ENCODE results near the gene RNF215.

The RNF215 gene

DNA sequence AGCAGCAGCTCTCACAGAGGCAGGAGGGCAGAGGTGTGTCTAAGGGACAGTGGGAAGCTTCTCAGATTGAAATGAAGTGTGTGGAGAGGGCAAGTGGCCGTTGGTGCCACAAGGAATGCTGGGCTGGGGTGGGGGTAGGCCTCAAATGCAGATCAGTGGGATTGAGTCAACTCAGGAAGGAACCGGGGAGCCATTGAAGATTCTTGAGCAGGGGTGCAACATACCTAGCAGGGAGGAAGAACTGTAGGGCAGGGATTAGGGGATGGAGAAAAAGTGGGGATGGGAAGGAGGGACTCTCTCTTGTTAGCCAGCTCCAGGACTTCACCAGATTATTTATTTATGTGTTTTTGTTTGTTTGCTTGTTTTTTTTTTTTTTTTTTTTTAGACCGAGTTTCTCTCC is 6.7 kb upstream of the RNF215 start:
- FAIRE-seq, result no peak

DNA sequence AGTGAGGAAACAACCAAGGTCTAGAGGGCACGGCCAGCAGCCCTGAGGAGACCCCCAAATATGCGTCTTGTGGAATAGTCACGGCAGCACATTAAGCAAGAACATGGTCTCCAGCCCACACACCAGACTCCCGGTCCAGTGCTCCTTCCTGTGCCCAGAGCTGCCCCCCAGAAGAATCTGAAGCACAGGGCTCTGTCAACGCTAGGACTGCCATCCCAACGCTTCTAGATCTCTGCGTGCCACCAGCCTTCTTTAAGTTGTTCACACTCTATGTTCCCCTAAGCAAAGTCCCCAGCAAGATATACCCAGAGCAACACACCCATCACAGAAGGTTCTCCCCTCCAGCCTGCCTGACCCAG is 6.1 kb upstream of the RNF215 start:
- FAIRE-seq, result no peak

DNA sequence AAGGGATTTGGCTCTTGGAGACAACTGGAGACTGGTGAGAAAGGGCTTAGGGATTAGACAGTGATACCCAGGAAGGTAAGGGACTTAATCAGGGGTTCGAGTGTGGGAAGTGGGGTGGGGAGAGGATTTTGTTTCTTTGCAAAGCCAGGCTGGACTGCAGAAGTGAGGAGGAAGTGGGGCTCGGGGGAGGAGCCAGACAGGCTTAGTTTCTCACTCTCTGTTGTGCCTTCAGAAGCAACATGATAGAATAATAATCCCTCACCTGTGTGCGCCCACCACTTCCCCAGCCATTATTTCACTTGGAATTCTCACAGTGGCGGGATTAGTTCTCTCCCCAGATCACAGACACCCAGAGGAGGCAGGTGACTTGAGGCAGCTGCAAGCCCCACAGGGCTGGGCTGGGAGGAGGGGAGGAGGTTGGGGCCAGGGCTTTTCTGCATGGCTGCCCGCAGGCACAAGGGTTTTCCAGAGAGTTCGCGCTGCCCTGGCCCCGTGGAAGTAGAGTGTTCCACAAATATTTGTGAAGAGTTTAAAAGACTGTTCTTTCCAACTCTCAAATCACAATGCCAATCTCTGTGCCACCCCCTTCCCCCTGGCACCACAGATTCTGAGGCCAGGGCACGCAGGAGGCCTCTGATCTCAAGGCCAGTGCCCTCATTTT is 5.6 kb upstream of the RNF215 start:
- FAIRE-seq, result no peak

DNA sequence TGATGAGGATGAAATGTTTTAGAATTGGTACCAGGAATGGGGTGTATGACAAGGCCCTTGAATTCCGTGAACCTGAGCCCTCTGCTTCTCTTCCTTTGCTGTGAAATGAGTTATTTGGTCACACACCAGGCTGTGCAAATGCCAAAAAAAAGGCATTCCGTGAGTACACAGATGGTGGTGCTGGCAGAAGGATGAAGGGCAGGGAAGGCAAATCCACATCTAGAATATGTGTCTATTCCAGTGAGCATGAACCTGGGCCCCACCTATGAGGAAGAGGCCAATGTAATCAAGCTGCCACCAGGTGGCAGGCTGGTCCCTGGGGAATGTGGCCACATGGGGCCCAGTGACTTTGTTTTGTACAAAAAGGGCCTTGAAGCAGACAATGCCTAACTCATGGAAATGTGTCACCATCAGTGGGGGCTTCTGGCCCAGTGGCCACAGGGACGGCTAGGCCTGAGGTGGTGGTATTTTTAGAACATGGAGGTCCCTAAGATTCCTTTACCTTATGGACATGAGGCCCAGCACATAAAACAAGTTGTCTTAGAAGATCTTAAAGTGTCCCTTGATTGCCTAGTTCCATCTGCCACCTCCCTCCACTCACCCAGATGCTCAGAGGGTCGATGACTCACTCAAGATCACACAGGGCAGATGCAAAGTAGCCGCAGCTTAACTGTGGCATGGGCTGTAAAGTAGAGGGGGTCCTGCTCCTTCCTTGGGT is 3.9 kb upstream of the RNF215 start:
- FAIRE-seq, result no peak

DNA sequence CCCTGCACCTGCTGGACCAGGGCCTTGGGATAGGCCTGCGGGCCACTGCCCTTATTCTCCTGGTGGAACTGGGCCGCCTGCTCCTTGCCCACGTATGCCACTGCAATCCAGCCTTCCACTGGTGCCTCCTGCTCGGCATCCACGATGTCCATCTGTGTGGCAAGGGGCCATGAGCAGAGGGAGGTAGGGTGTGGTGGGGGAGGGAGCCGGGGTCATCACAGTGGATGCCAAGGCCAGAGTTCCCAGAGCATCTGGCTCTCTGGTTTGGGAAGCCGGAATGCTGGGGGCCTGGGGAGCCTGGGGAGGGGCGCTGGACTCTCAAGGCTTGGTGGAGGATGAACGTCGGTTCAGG is 627 bp downstream of the RNF215 start:
- FAIRE-seq, result no peak

DNA sequence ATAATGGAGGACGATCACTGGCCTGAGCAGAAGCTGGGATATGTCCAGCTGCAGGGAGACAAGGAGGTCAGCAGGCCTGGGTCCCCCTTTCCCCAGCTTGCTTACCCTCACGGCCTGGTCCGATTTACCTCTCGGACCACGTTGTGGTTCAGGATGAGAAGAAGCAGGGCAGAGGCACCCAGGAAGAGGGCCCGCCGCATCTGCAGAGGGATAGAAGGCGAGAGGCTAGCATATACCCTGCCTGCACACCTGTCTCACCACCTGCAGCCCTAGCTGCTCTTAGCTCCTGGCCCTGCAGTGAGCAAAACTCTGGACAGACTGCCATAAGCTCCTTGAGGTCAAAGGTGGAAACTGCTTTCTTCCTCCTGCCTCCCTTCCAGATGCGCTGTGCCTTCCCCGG is 1.3 kb downstream of the RNF215 start:
- no peak for FAIRE-seq

DNA sequence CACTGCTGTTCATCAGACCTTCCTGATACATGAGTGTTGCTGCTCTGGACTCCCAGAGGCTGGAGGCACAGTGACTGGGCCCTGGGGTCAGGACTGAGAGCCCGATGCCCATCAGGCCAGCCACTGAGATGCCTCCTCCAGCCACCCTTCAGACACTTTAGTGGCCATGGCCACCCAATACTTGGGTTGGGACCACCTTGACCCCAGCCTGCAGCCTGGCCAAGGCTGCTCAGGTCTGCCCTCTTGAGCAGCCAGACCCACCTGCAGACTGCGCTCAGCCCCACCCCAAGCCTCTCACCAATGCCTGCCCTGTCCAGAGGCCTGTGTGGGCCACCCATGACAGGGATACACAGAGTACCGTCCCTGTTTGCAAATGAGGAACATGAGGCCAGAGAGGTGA is 4.2 kb downstream of the RNF215 start:
- no peak for FAIRE-seq

DNA sequence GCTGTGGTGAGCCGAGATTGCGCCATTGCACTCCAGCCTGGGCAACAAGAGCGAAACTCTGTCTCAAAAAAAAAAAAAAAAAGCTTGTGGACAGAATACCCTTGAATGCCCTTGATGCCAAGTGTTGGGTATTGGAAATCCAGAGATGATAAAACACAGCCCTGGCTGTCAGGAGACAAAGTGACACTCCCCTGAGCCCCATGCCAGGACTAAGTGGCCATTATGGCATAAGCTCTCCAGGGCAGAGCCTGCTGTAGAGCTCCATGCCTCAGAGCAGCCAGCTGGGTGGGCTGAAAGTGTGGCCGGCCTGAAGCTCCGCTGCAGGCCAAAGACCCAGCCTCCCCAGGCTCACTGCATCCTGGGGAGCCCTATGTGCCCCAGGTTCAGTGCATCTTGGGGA is 4.9 kb downstream of the RNF215 start:
- FAIRE-seq, result no peak

DNA sequence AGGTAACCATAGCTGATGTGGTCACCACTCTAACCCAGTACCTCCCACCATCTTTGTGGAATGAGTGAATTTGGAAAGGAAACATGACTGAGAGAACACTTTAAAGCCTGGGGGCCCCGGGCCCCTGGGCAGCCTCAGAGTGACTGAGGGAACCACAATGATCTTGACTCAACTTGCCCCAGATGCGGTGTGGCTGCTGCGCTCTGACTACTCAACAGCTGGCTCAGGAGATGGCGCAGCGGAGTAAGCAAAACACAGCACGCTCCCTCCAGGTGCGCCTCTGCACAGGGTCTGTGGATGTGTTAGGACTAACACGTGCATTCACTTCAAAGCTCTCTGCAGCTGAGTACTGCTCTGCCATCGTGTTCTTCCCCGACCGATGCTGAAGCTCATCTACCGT is 5.9 kb downstream of the RNF215 start:
- no peak for FAIRE-seq

DNA sequence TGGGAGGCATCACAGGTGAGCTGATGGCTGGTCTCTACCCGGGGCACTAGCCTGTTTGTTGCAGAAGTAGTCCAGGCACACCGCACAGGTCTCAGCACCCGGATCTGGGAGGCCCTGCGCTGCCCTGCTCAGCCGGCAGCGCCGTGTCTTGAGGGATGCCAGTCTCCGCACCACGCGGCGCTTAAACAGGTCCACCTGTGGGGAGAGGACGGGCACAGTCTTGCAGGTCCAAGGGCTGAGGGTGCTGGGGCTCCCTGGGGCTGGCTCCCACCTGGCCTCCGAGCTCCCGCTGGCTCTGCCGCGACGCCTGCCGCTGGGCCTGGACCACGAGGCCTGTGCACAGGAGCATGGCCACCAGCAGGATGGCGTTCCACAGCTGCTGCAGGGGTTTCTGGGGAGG is 7.2 kb downstream of the RNF215 start:
- FAIRE-seq, result no peak

DNA sequence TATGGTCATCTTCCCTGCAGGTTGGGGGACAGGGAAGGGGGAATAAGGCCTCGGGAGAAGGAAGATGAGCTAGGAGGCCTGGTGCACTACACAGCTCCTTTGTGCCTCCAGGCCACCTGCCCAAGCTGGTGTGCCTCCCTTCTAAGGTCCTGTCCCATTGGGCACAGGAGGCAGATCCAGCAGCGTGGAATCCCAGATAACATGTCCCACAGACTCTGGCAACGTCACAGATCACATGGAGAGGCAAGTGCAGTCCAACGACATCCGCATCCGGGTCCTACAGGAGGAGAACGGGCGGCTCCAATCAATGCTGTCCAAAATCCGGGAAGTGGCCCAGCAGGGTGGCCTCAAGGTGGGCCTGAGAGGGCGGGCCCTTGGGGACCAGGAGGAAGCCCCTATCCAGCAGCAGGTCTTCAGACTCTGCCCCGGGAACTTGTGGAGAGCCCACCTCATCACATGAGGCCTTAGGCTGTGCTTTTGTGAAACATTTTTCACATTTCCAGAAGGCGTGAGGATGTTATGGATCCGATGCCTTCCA is 11.8 kb downstream of the RNF215 start:
- FAIRE-seq, result no peak

DNA sequence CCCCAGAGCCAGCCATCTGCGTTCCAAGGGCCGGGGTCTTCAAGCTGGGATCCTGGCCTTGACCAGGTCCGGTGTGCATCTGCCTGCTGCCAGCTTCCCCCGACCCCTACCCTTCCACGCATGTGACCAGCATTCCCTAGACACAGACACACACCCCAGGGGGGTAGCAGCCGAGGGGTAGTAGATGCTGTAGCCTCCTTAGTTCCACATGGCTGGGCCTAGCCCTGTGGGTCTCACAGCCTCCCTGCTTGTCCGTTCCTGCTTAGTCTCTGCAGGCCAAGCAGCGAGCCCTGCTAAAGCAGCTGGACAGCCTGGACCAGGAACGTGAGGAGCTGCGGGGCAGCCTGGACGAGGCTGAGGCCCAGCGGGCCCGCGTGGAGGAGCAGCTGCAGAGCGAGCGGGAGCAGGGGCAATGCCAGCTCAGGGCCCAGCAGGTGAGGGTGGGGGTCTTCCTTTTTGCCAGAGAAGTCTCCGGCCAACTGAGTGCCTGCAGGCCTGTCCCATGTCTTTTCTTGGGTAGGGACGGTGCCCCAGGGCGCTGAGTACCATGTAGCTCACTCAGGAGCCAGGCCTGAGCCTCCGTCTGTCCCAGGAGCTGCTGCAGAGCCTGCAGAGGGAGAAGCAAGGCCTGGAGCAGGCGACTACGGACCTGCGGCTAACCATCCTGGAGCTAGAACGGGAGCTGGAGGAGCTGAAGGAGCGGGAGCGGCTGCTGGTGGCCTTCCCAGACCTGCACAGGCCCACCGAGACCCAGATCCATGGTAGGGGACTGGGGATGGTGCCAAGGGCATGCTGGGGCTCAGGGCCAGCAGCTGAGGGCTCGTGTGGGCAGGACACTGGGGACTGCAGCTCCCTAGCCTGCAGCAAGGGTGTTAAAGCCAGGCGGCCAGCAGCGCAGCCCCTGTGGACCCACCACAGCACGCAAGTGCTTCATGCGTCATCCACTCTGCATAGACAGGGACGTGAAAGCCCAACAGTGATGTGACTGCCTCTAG is 13.6 kb downstream of the RNF215 start:
- no peak for FAIRE-seq

DNA sequence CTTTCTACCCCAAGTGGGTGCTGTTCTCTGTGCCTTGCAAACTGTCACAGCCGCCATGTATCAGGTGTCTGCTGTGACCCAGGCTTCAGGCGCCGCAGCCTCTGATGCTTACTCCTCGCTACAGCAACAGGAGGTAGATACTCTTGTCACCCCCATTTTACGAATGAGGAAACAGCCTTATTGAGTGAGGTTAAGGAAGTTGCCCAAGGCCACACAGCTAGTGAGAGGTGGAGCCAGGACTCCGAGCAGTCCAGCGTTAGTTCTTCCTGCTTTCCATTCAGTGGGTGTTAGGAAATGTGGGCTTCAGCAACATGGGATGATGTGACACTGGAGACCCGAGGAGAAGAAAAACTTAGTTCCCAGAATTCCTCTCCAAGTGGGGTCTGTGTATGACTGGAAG is 14.3 kb downstream of the RNF215 start:
- no peak for FAIRE-seq

DNA sequence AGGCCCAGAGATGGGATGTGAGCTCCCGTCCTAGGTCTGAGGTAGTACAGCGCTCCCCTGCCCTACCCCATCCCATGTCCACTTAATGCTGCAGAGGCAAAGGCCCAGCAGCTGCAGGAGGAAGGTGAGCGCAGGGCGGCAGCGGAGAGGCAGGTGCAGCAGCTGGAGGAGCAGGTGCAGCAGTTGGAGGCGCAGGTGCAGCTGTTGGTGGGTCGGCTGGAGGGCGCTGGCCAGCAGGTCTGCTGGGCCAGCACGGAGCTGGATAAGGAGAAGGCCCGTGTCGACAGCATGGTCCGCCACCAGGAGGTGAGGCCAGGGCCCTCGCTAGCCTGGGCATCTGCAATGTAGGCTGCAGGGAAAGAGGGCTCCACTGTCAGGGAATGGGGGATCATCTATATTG is 15.2 kb downstream of the RNF215 start:
- FAIRE-seq, result no peak

DNA sequence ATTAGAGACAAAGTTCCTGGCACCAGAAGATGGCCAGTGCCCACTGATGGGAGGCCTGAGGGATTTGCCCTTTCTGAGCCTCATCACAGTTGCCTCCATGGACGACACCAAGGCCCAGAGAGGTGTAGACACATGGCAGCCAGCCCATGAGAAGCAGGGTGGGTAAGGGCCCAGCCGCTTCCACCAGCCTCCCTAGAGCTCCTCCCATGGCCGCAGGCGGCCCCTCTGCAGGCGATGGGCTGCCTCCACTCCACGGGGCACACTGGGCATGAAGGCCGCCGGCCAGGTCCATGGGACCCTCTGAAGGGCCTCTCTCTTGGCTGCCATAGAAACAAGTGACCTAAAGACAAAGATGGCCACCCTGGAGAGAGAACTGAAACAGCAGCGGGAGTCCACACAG is 15.9 kb downstream of the RNF215 start:
- FAIRE-seq, result no peak

DNA sequence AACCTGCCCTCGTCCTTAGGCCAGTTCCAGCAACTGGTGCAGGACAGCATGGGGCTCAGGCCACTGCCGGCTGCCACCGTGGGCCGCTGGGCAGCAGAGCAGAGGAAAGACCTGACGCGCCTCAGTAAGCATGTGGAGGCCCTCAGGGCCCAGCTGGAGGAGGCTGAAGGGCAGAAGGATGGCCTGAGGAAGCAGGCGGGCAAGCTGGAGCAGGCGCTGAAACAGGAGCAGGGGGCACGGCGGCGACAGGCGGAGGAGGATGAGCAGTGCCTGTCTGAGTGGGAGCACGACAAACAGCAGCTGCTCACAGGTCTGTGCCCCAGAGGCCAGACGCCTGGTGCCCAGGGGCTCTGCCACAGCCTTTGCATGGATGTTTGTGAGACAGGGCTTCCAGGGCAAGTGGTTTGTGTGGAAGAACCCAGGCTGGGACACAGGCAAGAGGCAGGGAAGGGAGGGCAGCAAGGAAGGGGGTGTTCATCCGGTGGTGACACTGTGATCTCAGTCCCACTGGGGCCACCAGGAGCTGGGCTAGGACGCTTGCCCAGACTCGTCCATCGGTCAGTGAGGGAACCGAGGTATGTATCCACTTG is 16.5 kb downstream of the RNF215 start:
- no peak for FAIRE-seq

DNA sequence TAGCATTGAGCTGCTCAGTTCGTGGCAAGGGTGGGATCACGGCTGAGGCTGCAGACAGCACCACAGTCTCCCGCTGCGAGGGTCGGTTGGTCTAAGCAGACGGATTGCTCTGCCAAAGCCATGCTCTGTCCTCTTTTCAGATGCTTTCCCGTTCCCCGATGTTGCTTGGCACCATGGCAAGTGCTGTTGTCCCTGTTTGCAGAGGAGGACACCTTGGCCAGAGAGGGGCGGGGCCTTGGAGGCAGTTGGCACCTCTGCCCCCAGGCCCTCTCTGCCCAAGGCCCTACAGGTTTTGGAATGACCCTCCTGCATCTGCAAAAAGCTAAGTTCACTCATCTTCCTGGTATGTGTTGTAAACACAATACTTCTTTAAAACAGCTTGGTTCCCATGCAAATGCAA is 18.8 kb downstream of the RNF215 start:
- no peak for FAIRE-seq

DNA sequence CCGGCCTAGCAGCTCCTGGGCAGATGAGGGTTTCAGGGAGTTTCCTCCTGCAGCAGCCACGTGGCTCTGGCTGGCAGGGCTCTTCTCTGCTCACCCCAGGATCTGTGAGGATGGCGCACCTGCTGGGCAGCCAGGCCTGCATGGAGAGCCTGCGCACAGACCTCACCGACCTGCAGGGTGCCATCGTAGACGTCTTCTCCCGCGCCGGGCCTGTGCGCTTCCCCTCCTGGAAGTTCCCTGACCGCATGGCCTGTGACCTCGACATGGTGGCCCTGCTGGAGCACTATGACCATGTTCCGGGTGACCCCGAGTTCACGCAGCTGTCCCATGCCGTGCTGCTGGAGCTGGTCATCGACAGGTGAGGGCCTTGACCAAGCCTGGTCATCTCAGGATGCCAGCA is 21.3 kb downstream of the RNF215 start:
- FAIRE-seq, result no peak

DNA sequence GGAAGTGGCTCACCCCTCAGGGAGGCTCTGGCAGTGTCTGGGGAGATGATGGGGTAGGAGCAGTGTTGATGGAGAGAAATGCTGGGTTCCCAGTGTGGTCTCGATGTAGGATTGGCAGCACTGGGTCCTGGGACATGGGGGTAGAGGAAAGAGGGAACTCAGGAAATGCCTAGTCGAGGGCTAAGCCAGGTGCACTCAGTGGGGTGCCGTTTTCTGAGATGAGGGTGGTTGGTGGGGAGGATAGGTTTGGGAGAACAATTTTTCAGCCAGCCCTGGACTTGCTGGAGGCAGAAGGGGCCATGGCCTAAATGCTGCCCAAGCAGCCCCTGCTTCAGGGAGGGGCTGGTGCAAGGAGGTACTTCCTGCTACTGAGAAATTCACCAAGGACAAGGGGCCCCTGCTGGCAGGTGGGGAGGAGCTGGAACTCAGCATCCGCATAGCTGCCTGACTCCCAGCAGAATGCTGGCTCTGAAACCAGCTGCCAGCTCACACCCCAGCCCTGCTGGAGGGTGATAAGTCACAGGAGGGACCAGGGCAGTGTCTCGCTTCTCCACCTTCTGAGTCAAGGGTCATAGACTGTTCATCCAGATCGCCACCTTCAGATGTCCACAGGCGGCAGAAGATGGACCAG is 24.4 kb downstream of the RNF215 start:
- no peak for FAIRE-seq

DNA sequence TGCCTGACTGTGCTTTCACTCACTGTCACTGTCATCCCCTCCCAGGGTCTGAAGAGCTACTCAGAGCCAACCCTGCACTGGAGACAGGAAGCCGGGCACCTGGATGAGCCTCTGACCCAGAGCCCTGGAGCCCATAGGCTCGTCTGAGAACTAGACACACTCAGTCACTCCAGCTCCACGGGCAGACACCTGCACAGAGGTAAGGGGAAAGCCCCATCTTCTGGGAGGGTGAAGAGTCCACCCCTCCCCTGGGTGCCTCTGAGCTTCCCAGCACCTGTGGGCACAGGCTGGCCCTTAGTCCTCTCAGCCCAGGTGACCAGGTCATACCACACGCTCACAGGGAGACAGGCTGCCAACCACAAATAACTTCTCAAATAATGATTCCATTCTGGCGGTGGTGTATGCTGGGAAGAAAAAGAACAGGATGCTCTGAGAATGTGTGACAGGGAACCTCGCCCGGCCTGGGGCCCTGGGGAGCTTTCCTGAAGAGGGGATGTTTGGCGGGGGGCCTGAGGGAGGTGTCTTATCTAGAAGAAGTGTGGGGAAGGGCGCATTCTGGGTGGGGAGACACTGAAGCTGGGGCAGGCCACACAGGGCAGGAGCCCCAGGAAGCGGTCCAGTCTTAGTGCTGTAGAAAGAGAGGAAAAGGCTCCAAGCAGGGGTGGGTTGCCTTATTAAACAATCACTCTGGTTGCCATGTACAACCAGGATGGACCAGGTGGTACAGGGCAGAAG is 25.1 kb downstream of the RNF215 start:
- FAIRE-seq, result no peak

DNA sequence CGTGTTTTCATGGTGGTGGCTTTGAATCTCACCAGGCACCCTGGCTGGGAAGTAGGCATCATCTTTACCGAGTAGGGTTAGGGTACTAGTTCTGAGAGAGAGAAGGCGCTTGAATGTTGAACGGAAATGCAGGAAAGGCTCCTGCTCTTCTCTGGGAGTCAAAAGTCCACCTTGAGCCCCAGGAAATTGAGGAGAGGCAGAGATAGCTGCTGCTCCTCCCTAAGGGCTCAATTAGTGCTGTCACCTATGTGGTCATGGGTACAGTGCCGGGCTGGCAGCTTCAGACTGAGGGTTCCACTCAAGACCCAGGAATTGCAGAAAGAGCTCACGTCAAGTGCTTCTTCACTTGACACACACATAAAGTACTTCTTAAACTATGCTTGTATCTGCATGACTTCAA is 28.7 kb downstream of the RNF215 start:
- FAIRE-seq, result no peak

DNA sequence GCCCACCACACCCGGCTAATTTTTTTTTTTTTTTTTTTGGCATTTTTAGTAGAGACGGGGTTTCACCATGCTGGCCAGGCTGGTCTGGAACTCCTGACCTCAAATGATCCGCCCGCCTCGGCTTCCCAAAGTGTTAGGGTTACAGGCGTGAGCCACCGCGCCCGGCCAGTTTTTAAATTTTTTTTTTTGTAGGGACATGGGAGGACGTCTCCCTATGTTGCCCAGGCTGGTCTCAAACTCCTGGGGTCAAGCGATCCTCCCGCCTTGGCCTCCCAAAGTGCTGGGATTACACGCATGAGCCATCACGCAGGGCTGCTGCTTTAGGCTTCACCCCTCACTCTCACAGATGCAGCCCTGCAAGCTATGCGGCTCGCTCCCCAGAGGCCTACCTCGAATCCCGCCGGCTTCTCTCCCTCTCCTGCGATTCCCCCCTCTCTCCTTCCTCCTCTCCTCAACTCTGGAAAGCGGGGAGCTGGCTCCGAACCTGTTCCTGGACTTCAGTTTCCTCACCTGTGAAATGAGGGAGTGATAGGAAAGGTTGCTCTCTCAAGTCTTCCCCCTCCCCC is 29.5 kb downstream of the RNF215 start:
- no peak for FAIRE-seq
